Measurements from ENCODE around the gene UROC1.

UROC1 gene

DNA sequence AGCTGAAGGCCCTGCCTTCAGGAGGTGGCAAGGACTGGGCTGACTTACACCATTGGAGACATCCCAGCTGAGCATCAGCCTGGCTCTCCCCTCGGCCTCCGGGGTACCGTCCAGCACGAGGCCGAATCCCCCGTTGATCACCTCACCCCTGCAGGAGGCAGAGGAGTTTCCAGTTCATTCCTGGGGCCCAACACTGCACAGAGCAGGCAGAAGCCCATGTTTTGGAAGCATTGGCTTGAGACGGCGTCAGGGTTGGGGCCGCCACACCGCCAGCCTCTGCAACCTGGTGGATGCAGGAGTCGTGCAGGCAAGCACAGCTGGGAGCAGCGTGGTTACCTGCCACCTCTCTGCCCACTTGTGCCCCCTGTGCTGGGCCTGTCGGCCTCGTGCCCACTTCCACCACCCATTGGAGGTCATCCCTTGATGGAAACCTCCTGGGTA, 34.2 kb downstream of the UROC1 start:
- Histone ChIP-seq H3K27ac (ENCODE audit: low read depth, low read length) (no peak overlapping the region), H3K9ac (ENCODE audit: low read depth, low read length) (no peak overlapping the region), H3K4me1 (ENCODE audit: control insufficient read depth, insufficient read depth, low read length) (peaks cover 18% of the 10 kb centered on the region), H3K9me3 (ENCODE audit: control insufficient read depth, insufficient read depth, low read length) (no peaks in the 10 kb centered on the region), H3K36me3 (ENCODE audit: control insufficient read depth, insufficient read depth, low read length) (no peaks in the 10 kb centered on the region), H3K27me3 (ENCODE audit: control insufficient read depth, insufficient read depth, low read length) (no peaks in the 10 kb centered on the region), H3K4me3 (ENCODE audit: low read depth, low read length) (no peak overlapping the region)

- H3K9ac ChIP-seq (ENCODE audit: low read depth, low read length), result no peak overlapping the region
These were observed 34.9 kb downstream of the UROC1 start for GRCh38 chr3:126482503-126483255.

GRCh38 chr3:126481808-126482502, 35.6 kb downstream of the UROC1 start:
- no peaks in the 10 kb centered on the region for H3K36me3 ChIP-seq (ENCODE audit: control insufficient read depth, insufficient read depth, low read length)
- H3K9ac ChIP-seq (ENCODE audit: low read depth, low read length), result no peak overlapping the region
- no peaks in the 10 kb centered on the region for H3K9me3 ChIP-seq (ENCODE audit: control insufficient read depth, insufficient read depth, low read length)
- no peaks in the 10 kb centered on the region for H3K27me3 ChIP-seq (ENCODE audit: control insufficient read depth, insufficient read depth, low read length)
- no peak overlapping the region for H3K4me3 ChIP-seq (ENCODE audit: low read depth, low read length)
- H3K4me1 ChIP-seq (ENCODE audit: control insufficient read depth, insufficient read depth, low read length), result peaks cover 20% of the 10 kb centered on the region
- no peak overlapping the region for H3K27ac ChIP-seq (ENCODE audit: low read depth, low read length)

More at GRCh38 chr3:126482503-126483255, 34.9 kb downstream of the UROC1 start:
- Histone ChIP-seq H3K27ac (ENCODE audit: low read depth, low read length) (no peak overlapping the region), H3K4me1 (ENCODE audit: control insufficient read depth, insufficient read depth, low read length) (peaks cover 18% of the 10 kb centered on the region), H3K36me3 (ENCODE audit: control insufficient read depth, insufficient read depth, low read length) (no peaks in the 10 kb centered on the region), H3K27me3 (ENCODE audit: control insufficient read depth, insufficient read depth, low read length) (no peaks in the 10 kb centered on the region), H3K4me3 (ENCODE audit: low read depth, low read length) (no peak overlapping the region), H3K9me3 (ENCODE audit: control insufficient read depth, insufficient read depth, low read length) (no peaks in the 10 kb centered on the region)

GRCh38 chr3:126480861-126481260, 36.7 kb downstream of the UROC1 start:
- H3K9me3 ChIP-seq (ENCODE audit: control insufficient read depth, insufficient read depth, low read length), result no peaks in the 10 kb centered on the region
- H3K4me3 ChIP-seq (ENCODE audit: low read depth, low read length), result no peak overlapping the region
- H3K4me1 ChIP-seq (ENCODE audit: control insufficient read depth, insufficient read depth, low read length), result peaks cover 27% of the 10 kb centered on the region
- no peak overlapping the region for H3K9ac ChIP-seq (ENCODE audit: low read depth, low read length)
- no peak overlapping the region for H3K27ac ChIP-seq (ENCODE audit: low read depth, low read length)
- H3K27me3 ChIP-seq (ENCODE audit: control insufficient read depth, insufficient read depth, low read length), result no peaks in the 10 kb centered on the region
- no peaks in the 10 kb centered on the region for H3K36me3 ChIP-seq (ENCODE audit: control insufficient read depth, insufficient read depth, low read length)

DNA sequence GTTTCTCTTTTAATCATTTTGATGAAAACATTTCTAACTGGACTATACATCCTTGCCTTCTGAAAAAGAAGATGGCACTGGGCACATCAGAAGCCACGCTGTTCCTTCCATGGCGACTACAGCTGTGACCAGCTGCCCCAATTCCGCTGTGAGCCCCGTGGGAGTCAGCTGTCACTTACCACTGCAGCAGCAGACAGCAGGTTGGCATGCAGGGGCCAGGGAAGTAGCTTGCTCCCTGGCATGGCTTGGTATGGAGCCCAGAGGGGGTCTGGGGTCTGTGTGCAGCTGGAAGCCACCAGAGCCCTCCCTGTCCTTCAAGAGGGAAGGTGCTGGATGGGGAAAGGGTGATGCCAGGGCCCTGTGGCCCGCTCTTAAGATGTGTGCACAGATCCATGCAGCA, 37.4 kb downstream of the UROC1 start:
- H3K4me3 ChIP-seq (ENCODE audit: low read depth, low read length), result no peak overlapping the region
- no peaks in the 10 kb centered on the region for H3K9me3 ChIP-seq (ENCODE audit: control insufficient read depth, insufficient read depth, low read length)
- H3K27me3 ChIP-seq (ENCODE audit: control insufficient read depth, insufficient read depth, low read length), result no peaks in the 10 kb centered on the region
- H3K4me1 ChIP-seq (ENCODE audit: control insufficient read depth, insufficient read depth, low read length), result peaks cover 20% of the 10 kb centered on the region
- no peak overlapping the region for H3K27ac ChIP-seq (ENCODE audit: low read depth, low read length)
- H3K36me3 ChIP-seq (ENCODE audit: control insufficient read depth, insufficient read depth, low read length), result no peaks in the 10 kb centered on the region
- no peak overlapping the region for H3K9ac ChIP-seq (ENCODE audit: low read depth, low read length)

DNA sequence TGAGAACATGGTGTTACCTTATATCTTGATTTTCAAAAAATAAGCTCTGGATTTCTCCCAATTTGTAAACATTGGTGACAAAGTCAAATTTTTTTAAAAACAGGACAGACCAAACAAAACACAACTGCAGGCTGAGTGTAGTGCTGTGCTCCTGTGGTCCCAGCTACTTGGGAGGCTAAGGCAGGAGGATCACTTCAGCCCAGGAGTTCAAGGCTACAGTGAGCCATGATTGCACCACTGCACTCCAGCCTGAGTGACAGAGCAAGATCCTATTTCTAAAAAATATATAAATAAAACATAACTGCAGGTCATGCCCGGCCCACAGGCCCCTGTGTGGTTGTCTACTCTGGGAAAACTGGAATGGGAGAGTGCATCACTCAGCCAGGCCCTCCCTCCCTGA, 37.9 kb downstream of the UROC1 start:
- no peaks in the 10 kb centered on the region for H3K36me3 ChIP-seq (ENCODE audit: control insufficient read depth, insufficient read depth, low read length)
- no peaks in the 10 kb centered on the region for H3K27me3 ChIP-seq (ENCODE audit: control insufficient read depth, insufficient read depth, low read length)
- H3K4me1 ChIP-seq (ENCODE audit: control insufficient read depth, insufficient read depth, low read length), result peaks cover 15% of the 10 kb centered on the region
- H3K4me3 ChIP-seq (ENCODE audit: low read depth, low read length), result no peak overlapping the region
- no peak overlapping the region for H3K27ac ChIP-seq (ENCODE audit: low read depth, low read length)
- no peak overlapping the region for H3K9ac ChIP-seq (ENCODE audit: low read depth, low read length)
- no peaks in the 10 kb centered on the region for H3K9me3 ChIP-seq (ENCODE audit: control insufficient read depth, insufficient read depth, low read length)

- peaks cover 10% of the 10 kb centered on the region for H3K4me1 ChIP-seq (ENCODE audit: control insufficient read depth, insufficient read depth, low read length)
- H3K4me3 ChIP-seq (ENCODE audit: low read depth, low read length), result no peak overlapping the region
- no peak overlapping the region for H3K27ac ChIP-seq (ENCODE audit: low read depth, low read length)
- H3K9me3 ChIP-seq (ENCODE audit: control insufficient read depth, insufficient read depth, low read length), result no peaks in the 10 kb centered on the region
- no peak overlapping the region for H3K9ac ChIP-seq (ENCODE audit: low read depth, low read length)
- no peaks in the 10 kb centered on the region for H3K27me3 ChIP-seq (ENCODE audit: control insufficient read depth, insufficient read depth, low read length)
- no peaks in the 10 kb centered on the region for H3K36me3 ChIP-seq (ENCODE audit: control insufficient read depth, insufficient read depth, low read length)
These were observed 38.8 kb downstream of the UROC1 start for GRCh38 chr3:126478581-126479310.

- H3K9ac ChIP-seq (ENCODE audit: low read depth, low read length), result no peak overlapping the region
- no peak overlapping the region for H3K27ac ChIP-seq (ENCODE audit: low read depth, low read length)
- H3K27me3 ChIP-seq (ENCODE audit: control insufficient read depth, insufficient read depth, low read length), result no peaks in the 10 kb centered on the region
- no peaks in the 10 kb centered on the region for H3K9me3 ChIP-seq (ENCODE audit: control insufficient read depth, insufficient read depth, low read length)
- peaks cover 4% of the 10 kb centered on the region for H3K36me3 ChIP-seq (ENCODE audit: control insufficient read depth, insufficient read depth, low read length)
- H3K4me3 ChIP-seq (ENCODE audit: low read depth, low read length), result no peak overlapping the region
- H3K4me1 ChIP-seq (ENCODE audit: control insufficient read depth, insufficient read depth, low read length), result peaks cover 23% of the 10 kb centered on the region
These were observed 40.6 kb downstream of the UROC1 start for GRCh38 chr3:126477061-126477380.

DNA sequence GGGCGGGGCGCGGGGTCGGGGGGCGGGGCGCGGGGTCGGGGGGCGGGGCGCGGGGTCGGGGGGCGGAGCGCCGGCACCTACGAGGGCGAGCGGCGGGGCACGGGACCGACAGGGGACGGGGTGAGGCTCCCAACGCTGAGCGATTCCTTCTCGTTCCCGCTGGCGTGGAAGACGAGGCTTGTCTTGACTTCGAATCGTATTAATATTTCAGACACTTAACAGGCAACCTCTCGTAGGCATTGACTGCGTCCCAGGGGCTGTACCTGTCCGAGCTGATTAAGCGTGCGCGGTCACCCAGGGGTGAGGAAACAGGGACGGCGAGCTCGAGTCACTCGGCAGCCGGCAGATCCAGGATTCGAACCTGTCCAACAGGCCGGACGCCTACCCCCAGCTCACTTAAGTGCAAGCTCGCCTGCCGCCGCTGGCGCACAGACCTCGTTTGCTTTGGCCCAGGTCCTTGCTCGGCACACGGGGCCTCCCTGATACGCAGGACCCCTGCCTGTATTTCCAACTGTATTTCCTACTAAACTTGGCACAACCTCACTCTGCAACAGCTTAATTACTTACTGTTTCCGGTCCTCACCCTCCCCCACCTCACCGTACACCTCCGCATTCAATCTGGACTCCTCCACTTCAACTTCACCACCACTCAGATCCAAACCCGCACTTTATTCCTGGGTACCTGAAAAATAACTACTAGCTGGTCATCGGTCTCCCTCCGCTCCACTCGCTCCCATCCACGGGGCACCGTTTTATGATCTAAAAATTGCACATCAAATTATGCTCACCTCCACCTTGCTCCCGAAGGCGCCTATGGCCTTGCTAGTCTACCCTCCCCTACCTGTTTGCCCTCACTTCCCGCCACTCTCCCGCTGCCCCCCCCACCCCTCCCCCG, 41.2 kb downstream of the UROC1 start:
- Histone ChIP-seq H3K27ac (ENCODE audit: low read depth, low read length) (peak overlapping the region; percentile 67), H3K9me3 (ENCODE audit: control insufficient read depth, insufficient read depth, low read length) (no peaks in the 10 kb centered on the region)

GRCh38 chr3:126475413-126476114, 42.0 kb downstream of the UROC1 start, which contains the start of gene ZXDC:
Gene ZXDC, minus strand, starts transcription at chr3:126475891. Its CDS starts 26 bp downstream, at chr3:126475865.
- Histone ChIP-seq H3K27ac (ENCODE audit: low read depth, low read length) (peak within 1 kb of the TSS; percentile 79), H3K9ac (ENCODE audit: low read depth, low read length) (peak within 1 kb of the TSS; percentile 85), H3K4me1 (ENCODE audit: control insufficient read depth, insufficient read depth, low read length) (peaks cover 23% of the 10 kb centered on the region), H3K4me3 (ENCODE audit: low read depth, low read length) (peak within 1 kb of the TSS; percentile 85), H3K9me3 (ENCODE audit: control insufficient read depth, insufficient read depth, low read length) (no peaks in the 10 kb centered on the region), H3K27me3 (ENCODE audit: control insufficient read depth, insufficient read depth, low read length) (no peaks in the 10 kb centered on the region), H3K36me3 (ENCODE audit: control insufficient read depth, insufficient read depth, low read length) (peaks cover 18% of the 10 kb centered on the region)

More for the DNA sequence above, 41.2 kb downstream of the UROC1 start:
- peaks cover 10% of the 10 kb centered on the region for H3K36me3 ChIP-seq (ENCODE audit: control insufficient read depth, insufficient read depth, low read length)
- no peaks in the 10 kb centered on the region for H3K27me3 ChIP-seq (ENCODE audit: control insufficient read depth, insufficient read depth, low read length)
- H3K4me3 ChIP-seq (ENCODE audit: low read depth, low read length), result peak overlapping the region; percentile 85
- H3K4me1 ChIP-seq (ENCODE audit: control insufficient read depth, insufficient read depth, low read length), result peaks cover 23% of the 10 kb centered on the region
- H3K9ac ChIP-seq (ENCODE audit: low read depth, low read length), result peak overlapping the region; percentile 83
